Subcutaneous adipose tissue (tissue), 4 donors: ENCODE results near the gene KANSL1. TPM values are rescaled to one million over a fixed set of nuclear protein-coding genes. Genes with fewer than 3 reads are reported as not detected.

ENCODE experiments used
- total RNA-seq, 4 donors: library from RNA; depleted of rRNA; stranded (reverse); fragments of >200 nt; gene quantifications; one replicate each; pipeline ENCODE4 v1.1.0, GENCODE V29; 2016
- TF ChIP-seq, protein P1 (sequence below): fragments of 450-650 bp; IDR thresholded peaks from one replicate; pipeline ENCODE4 v1.5.1; 2016; ENCODE audit warnings: low read depth, mild to moderate bottlenecking, control low read depth, antibody characterized with exemption, moderate library complexity

The KANSL1 gene
- total RNA-seq, 4 donors from 2014 or later: 71.1 to 128 (median 74.8) TPM

DNA sequence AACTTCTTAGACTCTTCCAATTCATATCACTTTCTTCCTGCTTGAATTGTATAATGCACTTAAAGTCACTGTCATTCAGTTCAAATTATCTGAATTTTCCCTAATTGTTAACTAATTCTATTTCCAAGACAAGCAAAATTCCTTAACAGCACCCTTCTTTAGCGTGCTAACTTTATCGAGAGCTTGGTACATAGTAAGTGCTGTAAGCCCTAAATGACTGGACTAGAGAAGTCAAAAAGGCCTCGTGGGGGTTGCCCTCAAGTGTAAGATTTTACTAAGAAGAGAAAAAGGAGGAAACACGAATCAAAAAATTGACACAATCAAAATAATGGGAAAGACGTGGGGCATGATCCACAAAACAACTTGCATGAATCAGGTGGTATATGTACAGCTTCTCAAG, 11.3 kb downstream of the KANSL1 start:
- TF ChIP-seq, protein P1, sequence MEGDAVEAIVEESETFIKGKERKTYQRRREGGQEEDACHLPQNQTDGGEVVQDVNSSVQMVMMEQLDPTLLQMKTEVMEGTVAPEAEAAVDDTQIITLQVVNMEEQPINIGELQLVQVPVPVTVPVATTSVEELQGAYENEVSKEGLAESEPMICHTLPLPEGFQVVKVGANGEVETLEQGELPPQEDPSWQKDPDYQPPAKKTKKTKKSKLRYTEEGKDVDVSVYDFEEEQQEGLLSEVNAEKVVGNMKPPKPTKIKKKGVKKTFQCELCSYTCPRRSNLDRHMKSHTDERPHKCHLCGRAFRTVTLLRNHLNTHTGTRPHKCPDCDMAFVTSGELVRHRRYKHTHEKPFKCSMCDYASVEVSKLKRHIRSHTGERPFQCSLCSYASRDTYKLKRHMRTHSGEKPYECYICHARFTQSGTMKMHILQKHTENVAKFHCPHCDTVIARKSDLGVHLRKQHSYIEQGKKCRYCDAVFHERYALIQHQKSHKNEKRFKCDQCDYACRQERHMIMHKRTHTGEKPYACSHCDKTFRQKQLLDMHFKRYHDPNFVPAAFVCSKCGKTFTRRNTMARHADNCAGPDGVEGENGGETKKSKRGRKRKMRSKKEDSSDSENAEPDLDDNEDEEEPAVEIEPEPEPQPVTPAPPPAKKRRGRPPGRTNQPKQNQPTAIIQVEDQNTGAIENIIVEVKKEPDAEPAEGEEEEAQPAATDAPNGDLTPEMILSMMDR: no peak

DNA sequence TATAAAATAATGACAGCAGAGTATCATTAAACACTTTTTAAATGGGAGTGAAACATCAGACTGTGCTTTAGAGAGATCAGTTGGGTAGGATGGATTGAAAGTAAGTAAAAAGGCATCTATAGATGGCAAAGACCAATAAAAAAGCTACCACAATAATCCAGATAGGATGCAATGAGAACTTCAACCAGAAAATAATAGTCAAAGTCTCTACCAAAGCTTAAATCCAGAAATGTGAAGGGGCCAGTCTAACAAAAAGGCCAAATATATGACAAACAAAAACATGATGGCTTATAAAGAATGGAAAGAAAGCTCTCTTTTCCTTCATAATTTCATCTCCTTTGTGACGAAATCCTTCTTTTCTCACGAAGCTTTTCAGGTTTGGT, 12.3 kb downstream of the KANSL1 start:
- TF ChIP-seq, protein P1: no peak

DNA sequence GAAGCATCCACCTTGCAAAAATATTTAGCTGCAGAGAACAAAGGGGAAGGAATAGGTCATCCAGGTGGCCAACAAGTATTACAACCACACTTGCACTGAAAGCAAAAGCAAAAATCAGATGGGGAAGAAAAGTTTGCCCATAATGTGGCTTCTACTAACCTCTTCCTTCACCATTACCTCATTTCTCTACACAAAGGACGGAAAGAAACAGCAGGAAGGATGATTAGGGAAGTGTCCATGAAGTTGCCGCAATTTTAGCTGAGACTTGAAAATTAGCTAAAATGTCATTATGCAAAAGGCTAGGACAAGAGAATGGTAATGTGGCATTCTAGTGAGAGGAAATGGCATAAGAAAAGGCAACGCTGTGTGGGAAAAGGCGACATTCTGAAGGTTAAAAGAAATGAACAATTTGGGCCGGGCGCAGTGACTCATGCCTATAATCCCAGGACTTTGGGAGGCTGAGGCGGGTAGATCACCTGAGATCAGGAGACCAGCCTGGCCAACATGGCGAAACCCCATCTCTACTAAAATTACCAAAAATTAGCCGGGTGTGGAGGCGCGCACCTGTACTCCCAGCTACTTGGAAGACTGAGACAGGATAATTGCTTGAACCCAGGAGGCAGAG, 13.7 kb downstream of the KANSL1 start:
- TF ChIP-seq, protein P1: no peak

DNA sequence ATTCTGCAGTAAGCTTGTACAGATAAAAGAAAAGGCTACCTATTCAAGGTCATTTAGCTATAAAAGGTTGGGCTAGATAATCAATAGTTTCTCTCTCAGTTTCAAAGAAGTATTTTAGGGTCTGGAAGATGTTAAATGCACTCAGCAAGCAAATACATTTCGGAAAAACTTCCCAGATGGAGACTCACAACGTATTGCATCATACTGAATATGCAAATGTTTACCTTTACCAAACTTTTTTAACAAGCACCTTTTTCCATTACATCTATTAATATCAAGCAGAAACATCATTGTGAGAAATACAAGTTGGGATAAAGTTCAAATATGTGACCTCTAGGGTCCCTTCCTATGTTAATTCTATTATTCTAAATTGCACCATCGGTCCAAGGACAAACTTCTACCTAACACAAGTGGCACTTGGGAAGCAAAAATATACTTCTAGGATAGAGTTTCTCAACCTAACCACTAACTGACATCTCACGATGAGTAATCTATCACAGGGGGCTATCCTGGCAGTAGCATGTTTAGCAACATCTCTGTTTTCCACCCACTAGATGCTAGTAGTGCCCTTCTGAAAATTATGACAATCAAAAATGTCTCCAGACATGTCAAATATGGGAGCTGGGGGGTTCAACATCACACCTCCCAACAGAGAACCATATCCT, 14.5 kb downstream of the KANSL1 start:
- TF ChIP-seq, protein P1: no peak

DNA sequence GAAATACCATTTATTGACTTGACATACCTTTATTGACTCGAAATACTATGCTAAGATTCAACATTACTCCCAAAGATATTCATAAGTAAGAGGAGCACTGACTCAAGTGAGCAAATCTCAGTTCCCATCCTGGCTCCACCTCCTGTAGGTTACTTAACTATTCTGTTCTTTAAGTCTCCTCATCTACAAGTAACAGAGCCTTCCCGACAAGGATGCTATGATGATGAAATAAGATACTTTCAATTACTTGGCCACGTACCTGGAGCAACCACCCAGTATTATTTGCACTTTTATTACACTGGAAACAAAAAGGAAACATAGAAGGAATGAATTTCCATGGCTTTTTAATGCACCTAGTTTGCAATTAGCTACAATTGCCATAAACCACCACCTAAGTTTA, 16.3 kb downstream of the KANSL1 start:
- TF ChIP-seq, protein P1: no peak

DNA sequence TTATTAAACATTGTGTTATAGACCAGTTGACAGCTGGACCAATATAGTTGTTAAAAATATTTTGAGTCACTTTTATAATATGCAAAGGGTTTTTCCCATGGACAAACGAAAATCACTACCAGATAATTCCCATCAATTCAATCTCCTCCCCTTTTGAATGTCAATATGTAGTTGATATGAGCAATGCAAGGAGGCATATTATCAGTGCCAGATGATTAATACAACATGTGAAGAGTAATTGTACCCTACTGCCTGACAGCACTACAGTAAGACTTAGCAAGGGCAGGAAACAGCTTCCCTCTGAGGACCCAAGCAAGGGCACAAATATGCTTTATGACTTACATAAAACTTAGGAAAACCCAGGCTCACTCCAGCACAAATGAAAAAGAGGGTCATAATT, 17.3 kb downstream of the KANSL1 start:
- TF ChIP-seq, protein P1: no peak

DNA sequence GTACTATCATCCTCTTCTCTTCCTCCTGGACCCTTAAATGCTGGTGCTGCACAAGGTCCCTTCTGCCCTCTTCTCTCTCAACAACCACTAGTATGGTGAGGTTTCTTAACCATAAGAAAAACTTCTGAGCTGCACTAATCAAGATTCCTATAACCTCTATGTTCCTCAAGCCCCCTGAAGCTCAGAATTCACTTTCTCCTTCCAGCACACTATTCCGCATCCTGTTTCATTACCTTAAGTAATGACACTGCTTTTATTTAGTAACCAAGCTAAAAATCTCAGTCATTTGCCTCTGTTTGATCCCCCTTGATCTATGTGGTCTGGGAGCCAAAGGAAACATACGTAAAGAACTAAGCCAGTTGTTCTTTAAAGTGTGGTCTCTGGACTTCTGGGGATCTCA, 20.1 kb downstream of the KANSL1 start:
- TF ChIP-seq, protein P1: no peak
